GM12892 (cell line): ENCODE data around the gene ERVFRD-1.

Source experiments
- POLR2A ChIP-seq: IDR thresholded peaks from 2 replicates; pipeline ENCODE4 v1.6.1; 2011; ENCODE audit warnings: low read depth, low read length, control low read depth
- POLR2AphosphoS5 ChIP-seq: IDR thresholded peaks from 2 replicates; pipeline ENCODE4 v1.6.1; 2011; ENCODE audit warnings: low read depth, low read length, control low read depth

- TF ChIP-seq POLR2AphosphoS5 (no peak), POLR2A (no peak)
Measured at GRCh38 chr6:11121851-11122250, 10.3 kb upstream of the ERVFRD-1 start.
